ENCODE data around the gene TUT4. TPM values are rescaled to one million over a fixed set of nuclear protein-coding genes. Genes with fewer than 3 reads are reported as not detected.

Gene TUT4
- total RNA-seq, 1 donor from 2014 or later = 139 TPM

GRCh38 chr1:52461821-52462220 is 91.1 kb downstream of the TUT4 start:
- Mint-ChIP-seq H3K27ac (no peak overlapping the region), H3K27me3 (no peaks in the 10 kb centered on the region), H3K36me3 (ENCODE audit: insufficient read depth) (peaks cover 17% of the 10 kb centered on the region), H3K4me1 (ENCODE audit: low read depth) (no peaks in the 10 kb centered on the region), H3K4me3 (ENCODE audit: low read depth) (no peak overlapping the region), H3K9me3 (ENCODE audit: low read depth) (no peaks in the 10 kb centered on the region)
- no peak for TF ChIP-seq CTCF (IDR thresholded peaks at IDR 0.05; ENCODE audit: unreplicated experiment)
- no peak for DNase-seq (ENCODE audit: low spot score, unreplicated experiment)

GRCh38 chr1:52460694-52461093 is 92.2 kb downstream of the TUT4 start:
- no peaks in the 10 kb centered on the region for H3K4me1 Mint-ChIP-seq (ENCODE audit: low read depth)
- H3K36me3 Mint-ChIP-seq (ENCODE audit: insufficient read depth) = peaks cover 21% of the 10 kb centered on the region
- no peaks in the 10 kb centered on the region for H3K27me3 Mint-ChIP-seq
- no peak overlapping the region for H3K27ac Mint-ChIP-seq
- H3K9me3 Mint-ChIP-seq (ENCODE audit: low read depth) = no peaks in the 10 kb centered on the region
- TF ChIP-seq CTCF (IDR thresholded peaks at IDR 0.05; ENCODE audit: unreplicated experiment) = no peak
- H3K4me3 Mint-ChIP-seq (ENCODE audit: low read depth) = no peak overlapping the region
- no peak for DNase-seq (ENCODE audit: low spot score, unreplicated experiment)

- Mint-ChIP-seq H3K4me1 (ENCODE audit: low read depth) (no peaks in the 10 kb centered on the region), H3K27me3 (no peaks in the 10 kb centered on the region), H3K4me3 (ENCODE audit: low read depth) (no peak overlapping the region), H3K27ac (no peak overlapping the region), H3K9me3 (ENCODE audit: low read depth) (no peaks in the 10 kb centered on the region), H3K36me3 (ENCODE audit: insufficient read depth) (peaks cover 26% of the 10 kb centered on the region)
- DNase-seq (ENCODE audit: low spot score, unreplicated experiment) = no peak
- no peak for TF ChIP-seq CTCF (IDR thresholded peaks at IDR 0.05; ENCODE audit: unreplicated experiment)
Observed at GRCh38 chr1:52455686-52456085, 97.2 kb downstream of the TUT4 start.

- Mint-ChIP-seq H3K27me3 (no peaks in the 10 kb centered on the region), H3K4me3 (ENCODE audit: low read depth) (no peak overlapping the region), H3K9me3 (ENCODE audit: low read depth) (no peaks in the 10 kb centered on the region), H3K36me3 (ENCODE audit: insufficient read depth) (peaks cover 24% of the 10 kb centered on the region), H3K27ac (no peak overlapping the region), H3K4me1 (ENCODE audit: low read depth) (no peaks in the 10 kb centered on the region)
- no peak for TF ChIP-seq CTCF (IDR thresholded peaks at IDR 0.05; ENCODE audit: unreplicated experiment)
- no peak for DNase-seq (ENCODE audit: low spot score, unreplicated experiment)
Observed at GRCh38 chr1:52454779-52455178, 98.1 kb downstream of the TUT4 start.

- TF ChIP-seq CTCF (IDR thresholded peaks at IDR 0.05; ENCODE audit: unreplicated experiment) = no peak
- no peaks in the 10 kb centered on the region for H3K4me1 Mint-ChIP-seq (ENCODE audit: low read depth)
- no peaks in the 10 kb centered on the region for H3K27me3 Mint-ChIP-seq
- peaks cover 24% of the 10 kb centered on the region for H3K36me3 Mint-ChIP-seq (ENCODE audit: insufficient read depth)
- no peaks in the 10 kb centered on the region for H3K9me3 Mint-ChIP-seq (ENCODE audit: low read depth)
- no peak for DNase-seq (ENCODE audit: low spot score, unreplicated experiment)
- H3K27ac Mint-ChIP-seq = no peak overlapping the region
- no peak overlapping the region for H3K4me3 Mint-ChIP-seq (ENCODE audit: low read depth)
Observed at GRCh38 chr1:52454127-52454526, 98.8 kb downstream of the TUT4 start.

All from progenitor cell of endocrine pancreas (in vitro differentiated cells).